K562 (cell line): ENCODE measurements around the gene FITM2. TPM values are rescaled to one million over a fixed set of nuclear protein-coding genes. Genes with fewer than 3 reads are reported as not detected.

Experiments used
- ARID4B ChIP-seq: sonication (generic); formaldehyde crosslinking; IDR thresholded peaks from 2 replicates; pipeline ENCODE4 v1.8.0; 2022; ENCODE audit warnings: mild to moderate bottlenecking, missing genetic modification reagents
- CEBPB ChIP-seq: fragments of 450-650 bp; IDR thresholded peaks from 2 replicates; pipeline ENCODE4 v1.6.1; 2016; ENCODE audit warnings: missing genetic modification characterization, missing compliant biosample characterization
- FOXK1 ChIP-seq: sonication (generic); formaldehyde crosslinking; IDR thresholded peaks from 2 replicates; pipeline ENCODE4 v1.8.0; 2022; ENCODE audit warnings: missing genetic modification reagents, mild to moderate bottlenecking, borderline replicate concordance
- HBP1 ChIP-seq: fragments of 450-650 bp; formaldehyde crosslinking; IDR thresholded peaks from 2 replicates; pipeline ENCODE4 v1.4.0; 2022; ENCODE audit warnings: missing genetic modification characterization
- HOXB6 ChIP-seq: fragments of 250-450 bp; sonication (Bioruptor Pico); IDR thresholded peaks from 2 replicates; pipeline ENCODE4 v1.5.1; 2022; ENCODE audit warnings: mild to moderate bottlenecking, borderline replicate concordance
- KDM2B ChIP-seq: fragments of 250-450 bp; sonication (Bioruptor Pico); IDR thresholded peaks from 2 replicates; pipeline ENCODE4 v1.8.0; 2021; ENCODE audit warnings: mild to moderate bottlenecking, moderate library complexity
- PBX2 ChIP-seq, 2 experiments: IDR thresholded peaks in 1 of 2; conservative IDR thresholded peaks in 1 of 2; 2 replicates each; pipeline ENCODE4 v1.6.1; 2016; ENCODE audit warnings: low read depth in 2 of 2, mild to moderate bottlenecking in 1 of 2, missing compliant biosample characterization in 1 of 2, missing genetic modification characterization in 1 of 2, moderate library complexity in 1 of 2
- THAP12 ChIP-seq: fragments of 250-450 bp; sonication (Bioruptor Pico); IDR thresholded peaks from 2 replicates; pipeline ENCODE4 v1.9.0; 2021; ENCODE audit warnings: mild to moderate bottlenecking, inconsistent platforms
- ZFP91 ChIP-seq: sonication (generic); formaldehyde crosslinking; IDR thresholded peaks from 2 replicates; pipeline ENCODE4 v1.8.0; 2022; ENCODE audit warnings: mild to moderate bottlenecking, missing genetic modification reagents
- polyA plus RNA-seq, 8 experiments: library from polyadenylated mRNA; depleted of rRNA in 4 of 8; stranded (reverse) in 5 of 8; unstranded in 3 of 8; fragments of >200 nt; fragmentation: Nextera tagmentation in 2 of 8; fragmentation: Illumina TruSeq in 1 of 8; extraction: Ambion mirVana in 2 of 8; extraction: Trizol in 1 of 8; gene quantifications; 2 replicates each; pipeline versions ENCODE4 v1.2.1 to v1.2.3, GENCODE V29; 2011 to 2014; ENCODE audit warnings: inconsistent platforms in 1 of 8, missing spikeins in 1 of 8
- total RNA-seq, 7 experiments: library from RNA; depleted of rRNA in 6 of 7; stranded (reverse); fragments of >200 nt in 6 of 7; fragmentation: Illumina TruSeq in 2 of 7; extraction: Trizol in 2 of 7; gene quantifications; 2 replicates each; pipeline versions ENCODE4 v1.2.1 to v1.2.3, GENCODE V29; 2011 to 2021; ENCODE audit warnings: low replicate concordance in 1 of 7

The FITM2 gene
- total and polyA plus RNA-seq, 9 of the 15 experiments (the other 6 are each of a cell fraction or from before 2014, with no cell fraction given) = 0.64 to 2.8 (median 1.8) TPM

GRCh38 chr20:44309763-44310663, 989 bp downstream of the FITM2 start (continued):
- TF ChIP-seq ARID4B (no peak), HBP1 (no peak), HOXB6 (no peak), KDM2B (CRISPR knock-in tag) (no peak), THAP12 (CRISPR knock-in tag) (no peak), CEBPB (tag) (peak; percentile 53; the same call in 1 of the 2 replicates), PBX2 (CRISPR knock-in tag; IDR thresholded peaks at IDR 0.05; ENCODE audit: low read depth) (no peak), PBX2 (tag; conservative IDR thresholded peaks at IDR 0.05; ENCODE audit: low read depth) (peak; percentile 57), FOXK1 (CRISPR knock-in tag) (no peak), ZFP91 (CRISPR knock-in tag) (no peak)
